Amniotic stem cell (primary cell): ENCODE results near the gene NMRAL1.

Source experiments
- DNase-seq: peaks from one replicate; lab custom pipeline; 2025; lab: John Stamatoyannopoulos, UW

The NMRAL1 gene

GRCh38 chr16:4474192-4474961, at the start of gene NMRAL1:
Gene NMRAL1, minus strand, starts transcription at chr16:4474625. Its CDS starts 493 bp downstream, at chr16:4474132.
- DNase-seq, result peak; percentile 75

- no peak for DNase-seq
These were observed 49.3 kb upstream of the NMRAL1 start for GRCh38 chr16:4523686-4524085.

- no peak for DNase-seq
These were observed 47.7 kb upstream of the NMRAL1 start for GRCh38 chr16:4522051-4522581.

GRCh38 chr16:4520913-4521312, 46.5 kb upstream of the NMRAL1 start:
- no peak for DNase-seq

GRCh38 chr16:4519274-4520058, 45.0 kb upstream of the NMRAL1 start:
- no peak for DNase-seq

GRCh38 chr16:4517812-4518680, 43.6 kb upstream of the NMRAL1 start:
- DNase-seq, result no peak

GRCh38 chr16:4515611-4516233, 41.3 kb upstream of the NMRAL1 start:
- DNase-seq, result no peak

GRCh38 chr16:4514606-4515005, 40.2 kb upstream of the NMRAL1 start:
- no peak for DNase-seq

GRCh38 chr16:4513881-4514280, 39.5 kb upstream of the NMRAL1 start:
- no peak for DNase-seq

GRCh38 chr16:4513086-4513860, 38.8 kb upstream of the NMRAL1 start:
- DNase-seq, result no peak

- DNase-seq, result no peak
These were observed 38.0 kb upstream of the NMRAL1 start for GRCh38 chr16:4512473-4512872.

GRCh38 chr16:4511441-4512082, 37.1 kb upstream of the NMRAL1 start:
- no peak for DNase-seq

- no peak for DNase-seq
These were observed 36.5 kb upstream of the NMRAL1 start for GRCh38 chr16:4510747-4511426.

- no peak for DNase-seq
These were observed 35.7 kb upstream of the NMRAL1 start for GRCh38 chr16:4510131-4510530.

GRCh38 chr16:4509420-4509819, 35.0 kb upstream of the NMRAL1 start:
- no peak for DNase-seq

GRCh38 chr16:4508806-4509205, 34.4 kb upstream of the NMRAL1 start:
- no peak for DNase-seq

- DNase-seq, result no peak
These were observed 33.3 kb upstream of the NMRAL1 start for GRCh38 chr16:4507588-4508345.

GRCh38 chr16:4506450-4506849, 32.0 kb upstream of the NMRAL1 start:
- peak; percentile 50 for DNase-seq
